ENCODE data around the gene RORC.

The RORC gene

DNA sequence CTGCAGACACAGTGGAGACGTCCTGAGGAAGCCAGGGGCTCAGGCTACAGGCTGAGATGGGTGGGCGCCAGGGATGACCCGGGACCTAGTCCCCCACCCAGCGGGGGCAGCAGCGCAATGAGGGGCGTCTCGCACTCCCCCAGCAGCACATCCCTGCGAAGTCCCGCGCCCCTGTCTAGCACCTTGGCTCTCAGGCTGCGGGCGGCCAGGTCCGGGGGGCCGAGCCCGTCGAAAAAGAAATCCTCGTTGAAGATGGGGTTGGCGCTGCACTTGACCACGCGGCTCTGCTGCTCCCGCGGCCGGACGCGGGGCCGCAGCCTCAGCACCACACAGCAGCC is 6.3 kb upstream of the RORC start:
- TF ChIP-seq SIN3A (IDR thresholded peaks at IDR 0.05; ENCODE audit: borderline replicate concordance, insufficient read depth, low read length) (no peak), FOXP2 (optimal IDR thresholded peaks at IDR 0.05; ENCODE audit: borderline replicate concordance, extremely low read depth, extremely low read length, insufficient read depth) (no peak), POLR2AphosphoS5 (IDR thresholded peaks at IDR 0.05; ENCODE audit: low read depth, low read length) (no peak), TAF1 (IDR thresholded peaks at IDR 0.05; ENCODE audit: borderline replicate concordance, insufficient read depth, low read length) (no peak)
- TF ChIP-seq, protein P1, sequence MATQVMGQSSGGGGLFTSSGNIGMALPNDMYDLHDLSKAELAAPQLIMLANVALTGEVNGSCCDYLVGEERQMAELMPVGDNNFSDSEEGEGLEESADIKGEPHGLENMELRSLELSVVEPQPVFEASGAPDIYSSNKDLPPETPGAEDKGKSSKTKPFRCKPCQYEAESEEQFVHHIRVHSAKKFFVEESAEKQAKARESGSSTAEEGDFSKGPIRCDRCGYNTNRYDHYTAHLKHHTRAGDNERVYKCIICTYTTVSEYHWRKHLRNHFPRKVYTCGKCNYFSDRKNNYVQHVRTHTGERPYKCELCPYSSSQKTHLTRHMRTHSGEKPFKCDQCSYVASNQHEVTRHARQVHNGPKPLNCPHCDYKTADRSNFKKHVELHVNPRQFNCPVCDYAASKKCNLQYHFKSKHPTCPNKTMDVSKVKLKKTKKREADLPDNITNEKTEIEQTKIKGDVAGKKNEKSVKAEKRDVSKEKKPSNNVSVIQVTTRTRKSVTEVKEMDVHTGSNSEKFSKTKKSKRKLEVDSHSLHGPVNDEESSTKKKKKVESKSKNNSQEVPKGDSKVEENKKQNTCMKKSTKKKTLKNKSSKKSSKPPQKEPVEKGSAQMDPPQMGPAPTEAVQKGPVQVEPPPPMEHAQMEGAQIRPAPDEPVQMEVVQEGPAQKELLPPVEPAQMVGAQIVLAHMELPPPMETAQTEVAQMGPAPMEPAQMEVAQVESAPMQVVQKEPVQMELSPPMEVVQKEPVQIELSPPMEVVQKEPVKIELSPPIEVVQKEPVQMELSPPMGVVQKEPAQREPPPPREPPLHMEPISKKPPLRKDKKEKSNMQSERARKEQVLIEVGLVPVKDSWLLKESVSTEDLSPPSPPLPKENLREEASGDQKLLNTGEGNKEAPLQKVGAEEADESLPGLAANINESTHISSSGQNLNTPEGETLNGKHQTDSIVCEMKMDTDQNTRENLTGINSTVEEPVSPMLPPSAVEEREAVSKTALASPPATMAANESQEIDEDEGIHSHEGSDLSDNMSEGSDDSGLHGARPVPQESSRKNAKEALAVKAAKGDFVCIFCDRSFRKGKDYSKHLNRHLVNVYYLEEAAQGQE (IDR thresholded peaks at IDR 0.05; ENCODE audit: insufficient read depth in 1 of 2, low read depth in 2 of 2, low read length in 2 of 2), result no peak

- TF ChIP-seq SIN3A (IDR thresholded peaks at IDR 0.05; ENCODE audit: borderline replicate concordance, insufficient read depth, low read length), result no peak
- TF ChIP-seq, protein P1 (IDR thresholded peaks at IDR 0.05; ENCODE audit: insufficient read depth in 1 of 2, low read depth in 2 of 2, low read length in 2 of 2), result no peak
- TF ChIP-seq POLR2AphosphoS5 (IDR thresholded peaks at IDR 0.05; ENCODE audit: low read depth, low read length), result no peak
Observed at GRCh38 chr1:151837197-151837596, 5.6 kb upstream of the RORC start.

- TF ChIP-seq, protein P1 (IDR thresholded peaks at IDR 0.05; ENCODE audit: insufficient read depth in 1 of 2, low read depth in 2 of 2, low read length in 2 of 2), result no peak
- TF ChIP-seq FOXP2 (optimal IDR thresholded peaks at IDR 0.05; ENCODE audit: borderline replicate concordance, extremely low read depth, extremely low read length, insufficient read depth), result no peak
- no peak for TF ChIP-seq POLR2AphosphoS5 (IDR thresholded peaks at IDR 0.05; ENCODE audit: low read depth, low read length)
- no peak for TF ChIP-seq TAF1 (IDR thresholded peaks at IDR 0.05; ENCODE audit: borderline replicate concordance, insufficient read depth, low read length)
- TF ChIP-seq SIN3A (IDR thresholded peaks at IDR 0.05; ENCODE audit: borderline replicate concordance, insufficient read depth, low read length), result no peak
Observed at GRCh38 chr1:151835596-151835995, 4.0 kb upstream of the RORC start.

DNA sequence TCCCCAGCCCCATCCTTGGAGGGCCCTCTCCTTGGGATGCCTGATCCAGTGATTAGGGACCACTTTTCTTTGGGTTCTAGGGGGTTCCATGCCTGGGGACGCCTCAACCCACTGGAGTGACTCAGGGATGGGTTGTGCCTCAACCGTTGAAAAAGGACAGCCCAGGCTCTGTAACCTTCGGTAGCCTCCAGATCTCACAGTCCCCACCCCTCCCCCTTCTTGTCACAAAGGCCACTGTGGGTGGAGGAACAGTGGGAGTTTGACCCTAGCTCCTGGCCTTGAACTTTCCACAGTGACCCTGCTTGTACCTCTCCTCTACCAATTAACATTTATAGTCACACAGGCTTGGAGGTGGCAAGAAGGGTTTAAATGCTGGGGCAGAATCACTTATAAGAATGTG is 2.6 kb upstream of the RORC start:
- TF ChIP-seq SIN3A (IDR thresholded peaks at IDR 0.05; ENCODE audit: borderline replicate concordance, insufficient read depth, low read length) (no peak), FOXP2 (optimal IDR thresholded peaks at IDR 0.05; ENCODE audit: borderline replicate concordance, extremely low read depth, extremely low read length, insufficient read depth) (no peak), TAF1 (IDR thresholded peaks at IDR 0.05; ENCODE audit: borderline replicate concordance, insufficient read depth, low read length) (no peak), POLR2AphosphoS5 (IDR thresholded peaks at IDR 0.05; ENCODE audit: low read depth, low read length) (no peak)
- TF ChIP-seq, protein P1 (IDR thresholded peaks at IDR 0.05; ENCODE audit: insufficient read depth in 1 of 2, low read depth in 2 of 2, low read length in 2 of 2), result no peak

DNA sequence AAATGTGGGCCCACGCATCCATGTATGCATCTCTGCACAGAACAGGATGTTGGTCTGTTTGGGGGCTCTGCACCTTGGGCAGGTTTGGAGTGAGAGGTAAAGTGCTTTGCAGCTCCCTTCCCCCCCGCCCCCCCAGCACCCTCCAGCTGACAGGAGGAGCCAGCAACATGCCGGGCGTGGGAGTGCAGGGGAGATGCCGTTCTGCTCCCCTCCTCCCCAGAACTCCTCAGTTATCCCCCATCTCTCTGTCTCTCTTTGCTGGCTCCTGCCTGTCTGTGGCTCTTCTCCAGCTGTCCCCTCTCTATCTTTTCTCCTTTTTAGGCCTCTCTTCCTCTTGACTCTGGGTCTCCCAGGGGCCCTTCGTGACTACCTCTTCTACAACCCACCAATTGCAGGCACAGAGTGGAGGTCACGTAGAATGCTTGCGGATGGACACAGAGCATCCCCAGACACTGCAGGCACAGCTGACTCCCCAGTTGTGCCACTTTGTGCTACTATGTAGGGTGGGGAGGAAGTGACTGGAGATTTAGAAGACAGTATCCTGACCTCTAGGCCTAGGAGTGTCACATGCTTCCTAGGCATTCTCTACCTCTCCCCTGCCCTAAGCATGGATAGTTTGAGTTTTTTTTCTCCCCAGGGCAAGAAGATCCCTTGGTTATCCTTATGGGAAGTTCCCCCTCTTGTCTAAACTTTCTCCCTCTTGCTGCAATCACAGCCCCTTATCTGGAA is 1.7 kb upstream of the RORC start:
- no peak for TF ChIP-seq FOXP2 (optimal IDR thresholded peaks at IDR 0.05; ENCODE audit: borderline replicate concordance, extremely low read depth, extremely low read length, insufficient read depth)
- no peak for TF ChIP-seq SIN3A (IDR thresholded peaks at IDR 0.05; ENCODE audit: borderline replicate concordance, insufficient read depth, low read length)
- no peak for TF ChIP-seq POLR2AphosphoS5 (IDR thresholded peaks at IDR 0.05; ENCODE audit: low read depth, low read length)
- TF ChIP-seq TAF1 (IDR thresholded peaks at IDR 0.05; ENCODE audit: borderline replicate concordance, insufficient read depth, low read length), result no peak
- TF ChIP-seq, protein P1 (IDR thresholded peaks at IDR 0.05; ENCODE audit: insufficient read depth in 1 of 2, low read depth in 2 of 2, low read length in 2 of 2), result no peak

Measured in PFSK-1 (cell line).